ENCODE results near the gene HOXB7. TPM values are rescaled to one million over a fixed set of nuclear protein-coding genes. Genes with fewer than 3 reads are reported as not detected.

Gene HOXB7
- total RNA-seq, 1 experiment from 2014 or later: not detected

GRCh38 chr17:48605409-48605919, 5.4 kb downstream of the HOXB7 start:
- no peak overlapping the region for H2AK5ac ChIP-seq (ENCODE audit: insufficient read length, low read length)
- TF ChIP-seq CTCF (conservative IDR thresholded peaks at IDR 0.05): no peak
- H2BK5ac ChIP-seq (ENCODE audit: insufficient read length, low read length): no peak overlapping the region
- no peaks in the 10 kb centered on the region for H3K79me1 ChIP-seq (ENCODE audit: insufficient read depth, low read depth, low read length, poor library complexity, severe bottlenecking)
- no peak overlapping the region for H3T11ph ChIP-seq (ENCODE audit: low read length)
- H3K9me3 Mint-ChIP-seq: peaks cover 2 to 16% of the 10 kb centered on the region in 2 experiments; a peak in 4 of 5 replicates
- H3K56ac ChIP-seq (ENCODE audit: insufficient read length, low read depth, low read length): no peak overlapping the region
- H3K79me2 ChIP-seq (ENCODE audit: insufficient read depth, low read length): no peaks in the 10 kb centered on the region
- no peak overlapping the region for H4K8ac ChIP-seq (replicated peaks; ENCODE audit: insufficient read length, low read depth, low read length)
- peaks cover 98% of the 10 kb centered on the region for H3K27me3 ChIP-seq (ENCODE audit: insufficient read depth, low read length)
- H2BK12ac ChIP-seq (ENCODE audit: insufficient read length, low read depth, low read length): no peak overlapping the region
- no peak overlapping the region for H3K9ac ChIP-seq (ENCODE audit: extremely low read depth, insufficient read length, low read length)
- peaks cover 100% of the 10 kb centered on the region for H3K27me3 Mint-ChIP-seq (ENCODE audit: low read depth)
- H4K20me1 ChIP-seq (ENCODE audit: control insufficient read depth, insufficient read depth, insufficient read length): no peaks in the 10 kb centered on the region
- WGBS (ENCODE audit: extremely low coverage, insufficient read length, low lambda C conversion rate): no CpG with 5 or more reads among the region's 10 CpGs
- H4K5ac ChIP-seq (ENCODE audit: insufficient read length, low read depth, low read length): no peak overlapping the region
- DNase-seq: no peak
- no peak overlapping the region for H3K27ac ChIP-seq (ENCODE audit: insufficient read length, low read depth, low read length)
- no peaks in the 10 kb centered on the region for H3K36me3 Mint-ChIP-seq (ENCODE audit: insufficient read depth in 1 of 3, low read depth in 3 of 3)
- no peaks in the 10 kb centered on the region for H3K4me1 ChIP-seq (ENCODE audit: insufficient read depth, low read length)
- peaks cover 4% of the 10 kb centered on the region for H3K23me2 ChIP-seq (ENCODE audit: insufficient read length, low read depth, low read length, poor library complexity, severe bottlenecking)
- H3K18ac ChIP-seq (ENCODE audit: insufficient read length, low read depth, low read length): no peak overlapping the region
- H2BK120ac ChIP-seq (ENCODE audit: low read depth, low read length, poor library complexity, severe bottlenecking): no peak overlapping the region
- no peak overlapping the region for H2BK20ac ChIP-seq (ENCODE audit: low read depth, low read length, poor library complexity, severe bottlenecking)
- no peak overlapping the region for H3K4me2 ChIP-seq (ENCODE audit: insufficient read depth, insufficient read length, low read length)
- no peak overlapping the region for H4K91ac ChIP-seq (ENCODE audit: insufficient read length, low read depth, low read length)
- no peak overlapping the region for H3K14ac ChIP-seq (ENCODE audit: insufficient read depth, low read length)
- H3K23ac ChIP-seq (ENCODE audit: insufficient read length, low read depth, low read length): no peak overlapping the region
- no peaks in the 10 kb centered on the region for H3K9me3 ChIP-seq (ENCODE audit: control insufficient read depth, low read depth, low read length)
- H3K4me1 Mint-ChIP-seq: peaks cover 0 to 3% of the 10 kb centered on the region in 2 experiments; a peak in 1 of 4 replicates
- H3K27ac Mint-ChIP-seq: no peak overlapping the region
- H2BK15ac ChIP-seq (ENCODE audit: low read depth, low read length): no peak overlapping the region
- H3K4me3 Mint-ChIP-seq: no peak overlapping the region
- H2AFZ ChIP-seq (ENCODE audit: low read length): no peak overlapping the region
- H3K4ac ChIP-seq (ENCODE audit: low read depth, low read length): no peak overlapping the region

Data from H9 (cell line).